NCI-H1417 treated with DMSO at 0.1 percent for 48 hours (cell line): Measurements from ENCODE around the gene EIF3L.

Experiments used
- DNase-seq: peaks from one replicate; lab custom pipeline; 2025; lab: John Stamatoyannopoulos, UW

EIF3L gene

GRCh38 chr22:37905534-37906363 lies 56.5 kb downstream of the EIF3L start, which contains the start of gene MICALL1:
Gene MICALL1 (plus strand): TSS chr22:37906297. CDS start chr22:37906423, 126 bp downstream.
- DNase-seq: no peak

- DNase-seq: no peak
These were observed 57.3 kb downstream of the EIF3L start for GRCh38 chr22:37906364-37907008.

GRCh38 chr22:37907036-37907954 lies 58.1 kb downstream of the EIF3L start:
- DNase-seq: no peak

GRCh38 chr22:37909766-37910165 lies 60.5 kb downstream of the EIF3L start:
- no peak for DNase-seq

- no peak for DNase-seq
These were observed 61.9 kb downstream of the EIF3L start for GRCh38 chr22:37910890-37911672.

- no peak for DNase-seq
These were observed 62.5 kb downstream of the EIF3L start for GRCh38 chr22:37911697-37912096.

GRCh38 chr22:37912171-37912570 lies 63.0 kb downstream of the EIF3L start:
- no peak for DNase-seq

- no peak for DNase-seq
These were observed 64.1 kb downstream of the EIF3L start for GRCh38 chr22:37913233-37913721.

GRCh38 chr22:37916311-37916710 lies 67.1 kb downstream of the EIF3L start:
- DNase-seq: no peak

- no peak for DNase-seq
These were observed 68.8 kb downstream of the EIF3L start for GRCh38 chr22:37917874-37918548.

- DNase-seq: no peak
These were observed 69.5 kb downstream of the EIF3L start for GRCh38 chr22:37918580-37919270.

- no peak for DNase-seq
These were observed 70.9 kb downstream of the EIF3L start for GRCh38 chr22:37920126-37920525.

GRCh38 chr22:37922191-37922590 lies 73.0 kb downstream of the EIF3L start:
- DNase-seq: no peak

- no peak for DNase-seq
These were observed 74.7 kb downstream of the EIF3L start for GRCh38 chr22:37923927-37924326.

GRCh38 chr22:37924386-37925065 lies 75.3 kb downstream of the EIF3L start:
- no peak for DNase-seq

GRCh38 chr22:37925330-37925729 lies 76.1 kb downstream of the EIF3L start:
- no peak for DNase-seq

- DNase-seq: no peak
These were observed 76.5 kb downstream of the EIF3L start for GRCh38 chr22:37925767-37926166.

GRCh38 chr22:37926358-37926757 lies 77.1 kb downstream of the EIF3L start:
- no peak for DNase-seq
